ENCODE results near the gene SLC36A3.
A peak's percentile ranks its signal among the peaks of the same experiment; 100 is the strongest.

SLC36A3 gene

DNA sequence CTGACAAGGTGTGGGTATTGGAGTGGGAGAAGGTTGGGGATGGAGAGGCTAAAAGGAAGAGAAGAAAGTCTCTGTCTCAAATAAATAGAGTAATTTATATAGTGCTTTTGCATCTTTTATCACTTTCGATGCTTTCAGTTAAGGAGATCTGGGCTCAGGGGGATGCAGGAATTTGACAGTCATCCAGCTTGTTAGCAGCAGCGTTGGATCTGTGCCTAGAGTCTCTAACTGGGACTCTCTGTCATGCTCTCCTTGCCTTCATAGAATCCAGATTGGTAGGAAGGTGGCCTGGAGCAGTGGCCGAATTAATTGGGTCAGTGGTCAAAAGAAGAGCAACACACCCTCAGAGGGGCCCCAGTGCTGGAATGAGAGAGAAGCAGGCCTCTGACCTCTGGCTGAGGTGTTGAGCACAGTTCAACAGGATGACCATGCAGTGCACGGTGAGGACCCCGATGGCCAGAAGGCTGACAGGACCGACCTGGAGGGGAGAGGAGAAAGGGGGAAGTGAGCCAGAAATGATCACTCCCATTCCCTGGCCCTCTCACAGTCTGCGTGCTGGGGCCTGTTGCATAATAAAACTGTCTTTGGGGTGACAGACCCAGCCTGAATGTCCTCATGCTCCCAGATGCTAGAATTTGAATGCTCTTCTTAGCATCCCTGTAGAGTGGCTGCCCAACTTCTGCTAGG, 7.6 kb downstream of the SLC36A3 start:
- H3K27me3 ChIP-seq = no peaks in the 10 kb centered on the region
- no peak for DNase-seq
- H3K4me3 ChIP-seq (ENCODE audit: low read depth, low read length) = no peak overlapping the region
- no peaks in the 10 kb centered on the region for H3K9me3 ChIP-seq
- no peaks in the 10 kb centered on the region for H3K4me1 ChIP-seq
- TF ChIP-seq, protein P1, sequence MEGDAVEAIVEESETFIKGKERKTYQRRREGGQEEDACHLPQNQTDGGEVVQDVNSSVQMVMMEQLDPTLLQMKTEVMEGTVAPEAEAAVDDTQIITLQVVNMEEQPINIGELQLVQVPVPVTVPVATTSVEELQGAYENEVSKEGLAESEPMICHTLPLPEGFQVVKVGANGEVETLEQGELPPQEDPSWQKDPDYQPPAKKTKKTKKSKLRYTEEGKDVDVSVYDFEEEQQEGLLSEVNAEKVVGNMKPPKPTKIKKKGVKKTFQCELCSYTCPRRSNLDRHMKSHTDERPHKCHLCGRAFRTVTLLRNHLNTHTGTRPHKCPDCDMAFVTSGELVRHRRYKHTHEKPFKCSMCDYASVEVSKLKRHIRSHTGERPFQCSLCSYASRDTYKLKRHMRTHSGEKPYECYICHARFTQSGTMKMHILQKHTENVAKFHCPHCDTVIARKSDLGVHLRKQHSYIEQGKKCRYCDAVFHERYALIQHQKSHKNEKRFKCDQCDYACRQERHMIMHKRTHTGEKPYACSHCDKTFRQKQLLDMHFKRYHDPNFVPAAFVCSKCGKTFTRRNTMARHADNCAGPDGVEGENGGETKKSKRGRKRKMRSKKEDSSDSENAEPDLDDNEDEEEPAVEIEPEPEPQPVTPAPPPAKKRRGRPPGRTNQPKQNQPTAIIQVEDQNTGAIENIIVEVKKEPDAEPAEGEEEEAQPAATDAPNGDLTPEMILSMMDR (IDR thresholded peaks at IDR 0.05; ENCODE audit: low read depth, low read length) = no peak
- no peaks in the 10 kb centered on the region for H3K36me3 ChIP-seq

DNA sequence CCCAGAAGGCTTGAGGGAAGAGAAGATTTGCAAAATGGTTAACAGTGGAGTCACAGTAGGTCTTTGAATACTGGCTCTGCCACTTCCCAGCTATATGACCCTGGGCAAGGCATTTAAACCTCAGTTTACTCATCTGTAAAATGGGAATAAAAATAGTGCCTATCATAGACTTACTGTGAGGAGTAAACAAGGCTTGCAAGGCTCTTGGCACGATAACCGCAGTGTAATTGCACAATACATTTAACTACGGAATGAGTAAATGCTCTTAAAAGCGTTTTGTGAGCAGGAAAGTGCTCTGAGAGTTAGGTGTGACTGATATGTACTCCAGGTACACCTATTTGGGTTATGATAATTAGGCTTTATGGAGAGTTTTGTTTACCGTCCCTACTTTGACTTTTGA, 8.4 kb downstream of the SLC36A3 start:
- Histone ChIP-seq H3K4me3 (ENCODE audit: low read depth, low read length) (no peak overlapping the region), H3K27me3 (no peaks in the 10 kb centered on the region), H3K4me1 (no peaks in the 10 kb centered on the region), H3K36me3 (no peaks in the 10 kb centered on the region), H3K9me3 (no peaks in the 10 kb centered on the region)
- TF ChIP-seq, protein P1 (IDR thresholded peaks at IDR 0.05; ENCODE audit: low read depth, low read length) = no peak
- no peak for DNase-seq

DNA sequence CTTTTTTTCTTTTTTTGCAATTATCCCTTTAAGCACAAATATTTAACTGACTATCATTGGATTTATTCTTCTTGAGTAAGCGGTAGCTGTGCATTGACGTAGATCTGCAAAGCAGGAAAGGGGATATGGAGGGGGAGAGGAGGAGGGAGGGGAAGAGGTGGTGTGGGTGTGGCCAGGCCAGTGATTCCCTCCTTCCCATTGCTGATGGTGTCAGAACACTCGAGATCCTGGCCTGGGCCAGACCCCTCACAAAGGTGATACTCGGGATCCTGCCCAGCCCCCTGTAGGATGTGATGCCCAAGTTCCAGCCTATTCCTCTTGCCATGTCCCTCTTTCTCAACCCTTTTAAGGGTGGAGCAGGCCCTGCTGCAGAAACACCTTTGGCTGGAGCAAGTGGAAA, 9.9 kb downstream of the SLC36A3 start:
- no peaks in the 10 kb centered on the region for H3K36me3 ChIP-seq
- no peaks in the 10 kb centered on the region for H3K27me3 ChIP-seq
- DNase-seq = no peak
- H3K9me3 ChIP-seq = no peaks in the 10 kb centered on the region
- TF ChIP-seq, protein P1 (IDR thresholded peaks at IDR 0.05; ENCODE audit: low read depth, low read length) = no peak
- H3K4me3 ChIP-seq (ENCODE audit: low read depth, low read length) = no peak overlapping the region
- no peaks in the 10 kb centered on the region for H3K4me1 ChIP-seq

DNA sequence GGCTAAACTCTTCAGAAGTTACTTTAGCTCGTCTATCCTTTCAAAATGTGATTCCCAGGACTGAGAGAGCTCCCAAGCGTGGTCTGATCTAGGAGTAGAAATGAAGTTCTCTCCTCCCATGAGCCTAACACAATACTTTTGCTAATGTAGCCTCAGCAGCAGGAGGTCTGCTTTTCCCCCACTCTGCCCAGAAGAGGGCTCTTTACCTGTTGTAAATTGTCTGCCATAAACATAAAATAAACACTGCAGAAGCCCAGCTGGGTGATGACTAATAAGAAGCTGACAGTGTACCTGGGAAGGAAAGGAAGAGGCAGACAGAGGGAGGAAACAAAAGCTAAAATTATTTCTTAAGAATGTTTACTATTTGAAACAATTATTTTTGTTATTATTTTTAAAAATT, 15.4 kb downstream of the SLC36A3 start:
- Histone ChIP-seq H3K9me3 (no peaks in the 10 kb centered on the region), H3K4me3 (ENCODE audit: low read depth, low read length) (no peak overlapping the region), H3K27me3 (no peaks in the 10 kb centered on the region), H3K4me1 (no peaks in the 10 kb centered on the region), H3K36me3 (no peaks in the 10 kb centered on the region)
- no peak for DNase-seq
- TF ChIP-seq, protein P1 (IDR thresholded peaks at IDR 0.05; ENCODE audit: low read depth, low read length) = peak; percentile 8; the same call in 1 of the 2 replicates

DNA sequence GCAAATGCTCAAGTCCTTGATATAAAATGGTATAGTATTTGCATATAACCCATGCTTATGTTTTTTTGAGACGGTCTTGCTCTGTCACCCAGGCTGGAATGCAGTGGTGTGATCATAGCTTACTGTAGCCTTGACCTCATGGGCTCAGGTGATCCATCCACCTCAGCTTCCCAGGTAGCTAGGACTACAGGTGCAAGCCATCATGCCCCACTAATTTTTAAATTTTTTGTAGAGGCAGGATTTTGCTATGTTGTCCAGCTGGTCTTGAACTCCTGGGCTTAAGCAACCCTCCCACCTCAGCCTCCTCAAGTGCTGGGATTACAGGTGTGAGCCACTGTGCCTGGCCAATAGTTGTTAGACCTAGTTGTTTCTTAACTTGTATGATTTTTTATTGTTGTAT, 17.3 kb downstream of the SLC36A3 start:
- Histone ChIP-seq H3K9me3 (no peaks in the 10 kb centered on the region), H3K36me3 (no peaks in the 10 kb centered on the region), H3K4me3 (ENCODE audit: low read depth, low read length) (no peak overlapping the region), H3K4me1 (no peaks in the 10 kb centered on the region), H3K27me3 (no peaks in the 10 kb centered on the region)
- no peak for DNase-seq
- TF ChIP-seq, protein P1 (IDR thresholded peaks at IDR 0.05; ENCODE audit: low read depth, low read length) = no peak

DNA sequence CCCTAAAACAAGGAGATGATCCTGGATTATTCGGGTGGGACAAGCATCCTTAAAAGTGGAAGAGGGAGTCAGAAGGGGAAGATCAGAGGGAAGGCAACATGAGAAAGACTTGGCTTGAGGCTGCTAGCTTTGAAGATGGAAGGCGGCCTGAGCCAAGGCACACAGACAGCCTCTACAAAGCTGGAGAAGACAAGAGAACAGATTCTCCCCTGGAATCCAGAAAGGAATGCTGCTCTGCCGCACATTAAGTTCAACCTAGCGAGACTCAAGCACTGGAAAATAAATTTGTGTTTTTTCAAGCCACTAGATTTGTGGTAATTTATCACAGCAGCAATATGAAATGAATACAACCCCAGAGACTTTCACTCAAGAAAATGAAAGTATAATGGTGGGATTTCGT, 17.9 kb downstream of the SLC36A3 start:
- TF ChIP-seq, protein P1 (IDR thresholded peaks at IDR 0.05; ENCODE audit: low read depth, low read length) = no peak
- H3K4me3 ChIP-seq (ENCODE audit: low read depth, low read length) = no peak overlapping the region
- no peaks in the 10 kb centered on the region for H3K9me3 ChIP-seq
- no peaks in the 10 kb centered on the region for H3K36me3 ChIP-seq
- H3K4me1 ChIP-seq = no peaks in the 10 kb centered on the region
- no peak for DNase-seq
- no peaks in the 10 kb centered on the region for H3K27me3 ChIP-seq

Measured in BE2C (cell line).